Lung (tissue), 12 donors: ENCODE measurements around the gene ATP6V0D1. TPM values are rescaled to one million over a fixed set of nuclear protein-coding genes. Genes with fewer than 3 reads are reported as not detected.
A peak's percentile ranks its signal among the peaks of the same experiment; 100 is the strongest.

Experiments used
- ATAC-seq: fragments of 200-7000 bp; cut with Tn5 transposase; one replicate; pipeline ENCODE4 v1.9.1; 2020; ENCODE audit warnings: moderate number of reproducible peaks; ENCODE audit not compliant: insufficient read depth, low FRiP score
- DNase-seq, 3 donors: peaks; one replicate each; pipeline ENCODE4 v3.0.0-alpha.2; 2013 to 2017
- H3K27ac ChIP-seq, 2 donors: one replicate each; pipeline ENCODE4 v1.5.1; 2013; ENCODE audit warnings: mild to moderate bottlenecking in 2 of 2, moderate library complexity in 2 of 2, control low read depth in 1 of 2, inconsistent platforms in 1 of 2, low read depth in 1 of 2, low read length in 1 of 2
- H3K27me3 ChIP-seq, 3 donors: one replicate each; pipeline ENCODE4 v1.5.1; 2013; ENCODE audit warnings: low read length in 2 of 3; ENCODE audit not compliant: control insufficient read depth in 3 of 3, insufficient read depth in 3 of 3
- H3K36me3 ChIP-seq, 4 donors: one replicate each; pipeline ENCODE4 v1.5.1; 2013; ENCODE audit warnings: low read length in 4 of 4, mild to moderate bottlenecking in 1 of 4, moderate library complexity in 1 of 4; ENCODE audit not compliant: control insufficient read depth in 4 of 4, insufficient read depth in 4 of 4
- H3K4me1 ChIP-seq, 5 donors: one replicate each; pipeline ENCODE4 v1.5.1; 2013; ENCODE audit warnings: low read length in 5 of 5, mild to moderate bottlenecking in 2 of 5, moderate library complexity in 1 of 5; ENCODE audit not compliant: control insufficient read depth in 5 of 5, insufficient read depth in 5 of 5
- H3K4me3 ChIP-seq: one replicate; pipeline ENCODE4 v1.5.1; 2013; ENCODE audit warnings: mild to moderate bottlenecking, control low read depth, moderate library complexity
- H3K9ac ChIP-seq, 2 donors: one replicate each; pipeline ENCODE4 v1.5.1; 2013; ENCODE audit warnings: low read length in 2 of 2, control low read depth in 1 of 2; ENCODE audit not compliant: insufficient read depth in 1 of 2
- H3K9me3 ChIP-seq, 4 donors: one replicate each; pipeline ENCODE4 v1.5.1; 2013; ENCODE audit warnings: low read length in 3 of 4, mild to moderate bottlenecking in 1 of 4, moderate library complexity in 1 of 4; ENCODE audit not compliant: control insufficient read depth in 4 of 4, insufficient read depth in 3 of 4
- WGBS, 2 donors: extraction: QIAGEN DNeasy Blood & Tissue Kit; methylation state at CpG; one replicate each; pipeline ENCODE4 v1.1.7; 2013; 5-methylcytosine and 5-hydroxymethylcytosine counted together
- polyA plus RNA-seq, 2 donors: library from polyadenylated mRNA; stranded (reverse); fragments of 200-250 nt; gene quantifications; one replicate each; pipeline ENCODE4 v1.2.1, GENCODE V29; 2013
- total RNA-seq, 2 donors: library from RNA; depleted of rRNA in 1 of 2; stranded (reverse); fragments of >200 nt in 1 of 2; gene quantifications; one replicate each; pipeline ENCODE4 v1.2.1, GENCODE V29; 2014 to 2021
- TF ChIP-seq, protein P1 (sequence below): IDR thresholded peaks from 2 replicates; pipeline ENCODE4 v1.5.1; 2012; ENCODE audit warnings: mild to moderate bottlenecking; ENCODE audit errors: control extremely low read depth, extremely low read depth
- donor health status: control.
- donor health status: control.
- donor health status: Bipolar disorder and iron deficiency.
- donor health status: healthy.
- donor health status: DM: yes; HTN: yes; CAD: no.

The ATP6V0D1 gene
- total and polyA plus RNA-seq, 4 donors = 39.6 to 249 (median 136) TPM

DNA sequence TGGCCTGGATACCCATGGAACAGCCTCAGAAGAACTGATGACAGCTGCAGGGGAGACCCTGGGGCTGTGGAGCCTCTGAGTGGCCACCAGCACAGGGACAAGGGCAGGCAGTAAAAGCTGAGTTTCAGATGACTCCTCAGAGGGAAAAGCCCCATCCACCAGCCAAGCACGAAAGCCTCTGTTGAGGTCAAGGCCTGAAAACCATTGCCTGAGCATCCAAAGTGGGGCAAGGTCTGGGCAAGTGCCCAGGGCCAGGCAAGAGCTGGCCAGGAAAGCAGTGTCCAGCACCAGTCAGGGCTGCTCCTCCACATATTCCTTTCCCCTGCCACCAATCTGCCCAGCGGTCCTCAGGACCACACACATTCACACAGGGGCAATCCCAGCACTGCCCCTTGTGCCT lies 16.4 kb downstream of the ATP6V0D1 start:
- H3K27ac ChIP-seq = no peak overlapping the region
- H3K4me1 ChIP-seq = peaks cover 3 to 44% (median 9%) of the 10 kb centered on the region in 5 donors
- H3K27me3 ChIP-seq = no peaks in the 10 kb centered on the region
- no peak for DNase-seq
- no peak overlapping the region for H3K9ac ChIP-seq
- peaks cover 0 to 7% (median 0%) of the 10 kb centered on the region in 4 donors for H3K36me3 ChIP-seq
- H3K4me3 ChIP-seq = no peak overlapping the region
- TF ChIP-seq, protein P1, sequence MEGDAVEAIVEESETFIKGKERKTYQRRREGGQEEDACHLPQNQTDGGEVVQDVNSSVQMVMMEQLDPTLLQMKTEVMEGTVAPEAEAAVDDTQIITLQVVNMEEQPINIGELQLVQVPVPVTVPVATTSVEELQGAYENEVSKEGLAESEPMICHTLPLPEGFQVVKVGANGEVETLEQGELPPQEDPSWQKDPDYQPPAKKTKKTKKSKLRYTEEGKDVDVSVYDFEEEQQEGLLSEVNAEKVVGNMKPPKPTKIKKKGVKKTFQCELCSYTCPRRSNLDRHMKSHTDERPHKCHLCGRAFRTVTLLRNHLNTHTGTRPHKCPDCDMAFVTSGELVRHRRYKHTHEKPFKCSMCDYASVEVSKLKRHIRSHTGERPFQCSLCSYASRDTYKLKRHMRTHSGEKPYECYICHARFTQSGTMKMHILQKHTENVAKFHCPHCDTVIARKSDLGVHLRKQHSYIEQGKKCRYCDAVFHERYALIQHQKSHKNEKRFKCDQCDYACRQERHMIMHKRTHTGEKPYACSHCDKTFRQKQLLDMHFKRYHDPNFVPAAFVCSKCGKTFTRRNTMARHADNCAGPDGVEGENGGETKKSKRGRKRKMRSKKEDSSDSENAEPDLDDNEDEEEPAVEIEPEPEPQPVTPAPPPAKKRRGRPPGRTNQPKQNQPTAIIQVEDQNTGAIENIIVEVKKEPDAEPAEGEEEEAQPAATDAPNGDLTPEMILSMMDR = no peak
- no peak for ATAC-seq
- no peaks in the 10 kb centered on the region for H3K9me3 ChIP-seq
- WGBS, 2 donors = 88 to 89% methylated on average over 2 of the region's 2 CpGs

DNA sequence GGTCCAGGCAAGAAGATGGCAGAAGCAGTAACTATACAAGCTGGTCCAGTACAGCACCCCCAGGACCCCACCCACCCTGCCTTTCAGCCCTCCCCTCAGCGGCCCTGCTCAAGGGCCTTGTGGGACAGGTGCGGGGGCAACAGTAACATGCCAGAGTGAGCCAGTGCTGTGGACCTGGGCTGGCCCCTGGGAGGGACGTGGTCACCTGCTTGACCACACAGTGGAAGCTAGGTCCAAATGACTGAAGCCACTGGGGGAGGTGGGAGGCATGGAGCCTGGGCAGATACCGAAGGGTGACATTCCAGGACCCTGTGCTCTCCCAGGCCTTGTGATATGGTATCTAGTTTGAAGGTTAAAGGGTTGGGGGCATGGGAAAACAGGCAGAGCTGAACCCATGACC lies 17.3 kb downstream of the ATP6V0D1 start:
- peaks cover 9 to 50% (median 13%) of the 10 kb centered on the region in 5 donors for H3K4me1 ChIP-seq
- no peak overlapping the region for H3K9ac ChIP-seq
- WGBS, 2 donors = 96 to 98% methylated on average over 4 of the region's 4 CpGs

DNA sequence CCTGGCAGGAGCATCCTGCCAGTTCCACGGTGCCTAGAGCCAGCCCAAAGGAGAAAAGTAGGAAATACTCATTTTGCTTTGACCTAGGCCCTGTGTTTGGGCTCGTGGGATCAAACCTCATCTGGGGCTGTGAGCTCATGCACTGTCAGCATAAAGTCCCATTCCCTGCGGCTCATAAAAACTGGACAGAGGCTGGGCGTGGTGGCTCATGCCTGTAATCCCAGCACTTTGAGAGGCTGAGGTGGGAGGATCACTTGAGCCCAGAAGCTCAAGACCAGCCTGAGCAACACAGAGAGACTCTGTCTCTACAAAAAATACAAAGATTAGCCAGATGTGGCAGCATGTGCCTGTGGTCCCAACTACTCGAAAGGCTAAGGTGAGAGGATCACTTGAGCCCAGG lies 17.9 kb downstream of the ATP6V0D1 start:
- DNase-seq (no peak), ATAC-seq (no peak)
- Histone ChIP-seq H3K27ac (no peak overlapping the region), H3K9me3 (no peaks in the 10 kb centered on the region), H3K27me3 (no peaks in the 10 kb centered on the region), H3K4me3 (no peak overlapping the region), H3K9ac (no peak overlapping the region), H3K36me3 (peaks cover 0 to 9% (median 0%) of the 10 kb centered on the region in 4 donors), H3K4me1 (peaks cover 12 to 54% (median 18%) of the 10 kb centered on the region in 5 donors)
- TF ChIP-seq, protein P1 = no peak
- 85 to 92% methylated on average over 5 of the region's 5 CpGs for WGBS, 2 donors

More for the DNA sequence above, 17.3 kb downstream of the ATP6V0D1 start:
- TF ChIP-seq, protein P1 = no peak
- H3K9me3 ChIP-seq = no peaks in the 10 kb centered on the region
- peaks cover 0 to 9% (median 0%) of the 10 kb centered on the region in 4 donors for H3K36me3 ChIP-seq
- ATAC-seq (no peak), DNase-seq (no peak)
- no peaks in the 10 kb centered on the region for H3K27me3 ChIP-seq
- no peak overlapping the region for H3K27ac ChIP-seq
- no peak overlapping the region for H3K4me3 ChIP-seq

GRCh38 chr16:67462279-67462655 lies 18.7 kb downstream of the ATP6V0D1 start:
- DNase-seq (no peak), ATAC-seq (no peak)
- WGBS, 2 donors = 90% methylated on average over 5 of the region's 5 CpGs
- peak overlapping the region in 1 of 2 donors; percentile 37 for H3K27ac ChIP-seq
- H3K9ac ChIP-seq = no peak overlapping the region
- peaks cover 12 to 61% (median 25%) of the 10 kb centered on the region in 5 donors for H3K4me1 ChIP-seq
- no peaks in the 10 kb centered on the region for H3K9me3 ChIP-seq
- H3K4me3 ChIP-seq = no peak overlapping the region
- H3K27me3 ChIP-seq = no peaks in the 10 kb centered on the region
- peaks cover 0 to 9% (median 0%) of the 10 kb centered on the region in 4 donors for H3K36me3 ChIP-seq
- TF ChIP-seq, protein P1 = no peak
